ENCODE measurements around the gene EIF3B.

- TF ChIP-seq SMC3 (conservative IDR thresholded peaks at IDR 0.05; ENCODE audit: insufficient read depth, low read depth, low read length), result no peak
- TF ChIP-seq CTCF (IDR thresholded peaks at IDR 0.05 in 2 of 3, conservative IDR thresholded peaks at IDR 0.05 in 1 of 3; ENCODE audit: insufficient read depth in 2 of 3, low read depth in 1 of 3, low read length in 3 of 3), result no peak
- TF ChIP-seq PCBP2 (IDR thresholded peaks at IDR 0.05; ENCODE audit: low read depth, low read length, poor library complexity, severe bottlenecking), result no peak
- TF ChIP-seq NCOR1 (IDR thresholded peaks at IDR 0.05), result no peak
- TF ChIP-seq USF2 (CRISPR knock-in tag; IDR thresholded peaks at IDR 0.05), result no peak
- TF ChIP-seq TEAD4 (IDR thresholded peaks at IDR 0.05; ENCODE audit: low read length), result no peak
- no peak for TF ChIP-seq TEAD4 (CRISPR knock-in tag; IDR thresholded peaks at IDR 0.05; ENCODE audit: borderline replicate concordance)
- TF ChIP-seq MAZ (CRISPR knock-in tag; conservative IDR thresholded peaks at IDR 0.05 in 1 of 2, IDR thresholded peaks at IDR 0.05 in 1 of 2), result no peak
- no peak for TF ChIP-seq SP2 (IDR thresholded peaks at IDR 0.05; ENCODE audit: extremely low read depth, low read depth, low read length, poor library complexity, severe bottlenecking)
- TF ChIP-seq FOS (IDR thresholded peaks at IDR 0.05; ENCODE audit: extremely low read depth, insufficient read length), result no peak
- TF ChIP-seq MEIS2 (IDR thresholded peaks at IDR 0.05; ENCODE audit: partially characterized antibody), result peak; percentile 82
- no peak for TF ChIP-seq HMGN3 (IDR thresholded peaks at IDR 0.05; ENCODE audit: borderline replicate concordance, extremely low read depth, insufficient read length, low read depth, low read length)
- TF ChIP-seq POLR2A (conservative IDR thresholded peaks at IDR 0.05), result no peak
These were observed 4.4 kb downstream of the EIF3B start for GRCh38 chr7:2358968-2359527.

Data from K562 (cell line).